ENCODE results near the gene DDX18.

DNA sequence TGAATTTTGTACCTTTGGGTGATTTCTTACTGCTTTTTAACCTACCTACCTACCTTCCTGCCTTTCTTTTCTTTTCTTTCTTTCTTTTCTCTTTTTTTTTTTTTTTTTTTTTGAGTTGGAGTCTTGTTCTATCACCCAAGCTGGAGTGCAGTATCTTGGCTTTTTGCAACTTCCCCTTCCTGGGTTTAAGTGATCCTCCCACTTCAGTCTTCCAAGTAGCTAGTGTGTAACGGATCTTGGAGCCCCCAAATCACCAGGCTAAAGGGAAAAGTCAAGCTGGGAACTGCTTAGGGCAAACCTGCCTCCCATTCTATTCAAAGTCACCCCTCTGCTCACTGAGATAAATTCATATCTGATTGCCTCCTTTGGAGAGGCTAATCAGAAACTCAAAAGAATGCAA, 61.3 kb downstream of the DDX18 start:
- TF ChIP-seq, protein P1, sequence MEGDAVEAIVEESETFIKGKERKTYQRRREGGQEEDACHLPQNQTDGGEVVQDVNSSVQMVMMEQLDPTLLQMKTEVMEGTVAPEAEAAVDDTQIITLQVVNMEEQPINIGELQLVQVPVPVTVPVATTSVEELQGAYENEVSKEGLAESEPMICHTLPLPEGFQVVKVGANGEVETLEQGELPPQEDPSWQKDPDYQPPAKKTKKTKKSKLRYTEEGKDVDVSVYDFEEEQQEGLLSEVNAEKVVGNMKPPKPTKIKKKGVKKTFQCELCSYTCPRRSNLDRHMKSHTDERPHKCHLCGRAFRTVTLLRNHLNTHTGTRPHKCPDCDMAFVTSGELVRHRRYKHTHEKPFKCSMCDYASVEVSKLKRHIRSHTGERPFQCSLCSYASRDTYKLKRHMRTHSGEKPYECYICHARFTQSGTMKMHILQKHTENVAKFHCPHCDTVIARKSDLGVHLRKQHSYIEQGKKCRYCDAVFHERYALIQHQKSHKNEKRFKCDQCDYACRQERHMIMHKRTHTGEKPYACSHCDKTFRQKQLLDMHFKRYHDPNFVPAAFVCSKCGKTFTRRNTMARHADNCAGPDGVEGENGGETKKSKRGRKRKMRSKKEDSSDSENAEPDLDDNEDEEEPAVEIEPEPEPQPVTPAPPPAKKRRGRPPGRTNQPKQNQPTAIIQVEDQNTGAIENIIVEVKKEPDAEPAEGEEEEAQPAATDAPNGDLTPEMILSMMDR (IDR thresholded peaks at IDR 0.05 in 8 of 11, conservative IDR thresholded peaks at IDR 0.05 in 3 of 11) = no peak
- TF ChIP-seq POLR2A (IDR thresholded peaks at IDR 0.05) (no peak), POLR2AphosphoS5 (IDR thresholded peaks at IDR 0.05) (no peak)
